Measurements from ENCODE around the gene GRHPR.
"Not testable (repeated sequence)": the region's sequence is repeated elsewhere in the genome, so short reads cannot be mapped to it uniquely, and the experiment has no call there.

The GRHPR gene

GRCh38 chr9:37422289-37423104 lies at the start of gene GRHPR:
Gene GRHPR, plus strand, starts transcription at chr9:37422696. Its CDS starts 55 bp downstream, at chr9:37422751.
- DNase-seq: peak; percentile 85

- no peak for DNase-seq
These were observed 49.7 kb upstream of the GRHPR start for GRCh38 chr9:37372839-37373238.

GRCh38 chr9:37373621-37374020 lies 48.9 kb upstream of the GRHPR start:
- DNase-seq: no peak

GRCh38 chr9:37374892-37375291 lies 47.6 kb upstream of the GRHPR start:
- no peak for DNase-seq

- no peak for DNase-seq
These were observed 44.5 kb upstream of the GRHPR start for GRCh38 chr9:37377688-37378612.

- DNase-seq: no peak
These were observed 43.9 kb upstream of the GRHPR start for GRCh38 chr9:37378613-37379004.

- no peak for DNase-seq
These were observed 42.7 kb upstream of the GRHPR start for GRCh38 chr9:37379835-37380234.

- DNase-seq: no peak
These were observed 41.9 kb upstream of the GRHPR start for GRCh38 chr9:37380570-37380969.

- no peak for DNase-seq
These were observed 41.3 kb upstream of the GRHPR start for GRCh38 chr9:37381094-37381741.

- DNase-seq: no peak
These were observed 40.1 kb upstream of the GRHPR start for GRCh38 chr9:37382161-37382981.

- DNase-seq: no peak
These were observed 39.5 kb upstream of the GRHPR start for GRCh38 chr9:37382982-37383357.

GRCh38 chr9:37383393-37383792 lies 39.1 kb upstream of the GRHPR start:
- DNase-seq: no peak

- DNase-seq: no peak
These were observed 38.4 kb upstream of the GRHPR start for GRCh38 chr9:37383876-37384746.

- no peak for DNase-seq
These were observed 37.2 kb upstream of the GRHPR start for GRCh38 chr9:37385286-37385685.

- no peak for DNase-seq
These were observed 35.5 kb upstream of the GRHPR start for GRCh38 chr9:37386988-37387387.

GRCh38 chr9:37390759-37391158 lies 31.7 kb upstream of the GRHPR start:
- no peak for DNase-seq

GRCh38 chr9:37392272-37392671 lies 30.2 kb upstream of the GRHPR start:
- DNase-seq: no peak

- no peak for DNase-seq
These were observed 27.3 kb upstream of the GRHPR start for GRCh38 chr9:37395229-37395628.

GRCh38 chr9:37395663-37396062 lies 26.8 kb upstream of the GRHPR start:
- no peak for DNase-seq

- DNase-seq: not testable (repeated sequence)
These were observed 24.5 kb upstream of the GRHPR start for GRCh38 chr9:37397948-37398347.

- no peak for DNase-seq
These were observed 24.0 kb upstream of the GRHPR start for GRCh38 chr9:37398464-37399025.
